Cardiac muscle cell (in vitro differentiated cells and primary cell): ENCODE measurements around the gene GRXCR1. TPM values are rescaled to one million over a fixed set of nuclear protein-coding genes. Genes with fewer than 3 reads are reported as not detected.

Experiments
- DNase-seq, 2 donors: peaks; one replicate each; pipeline versions ENCODE4 v3.0.0 to v3.0.0-alpha.2; 2010 to 2017; ENCODE audit warnings: low read depth in 1 of 2, low spot score in 1 of 2
- H3K27ac ChIP-seq: fragments of 200-600 bp; sonication (generic); 2 replicates; pipeline ENCODE4 v1.5.1; 2016
- H3K27me3 ChIP-seq: fragments of 200-600 bp; sonication (generic); 2 replicates; pipeline ENCODE4 v1.6.0; 2016; ENCODE audit warnings: control low read depth
- H3K36me3 ChIP-seq: fragments of 200-600 bp; sonication (generic); 2 replicates; pipeline ENCODE4 v1.5.1; 2016; ENCODE audit warnings: control low read depth
- H3K4me1 ChIP-seq: fragments of 200-600 bp; sonication (generic); 2 replicates; pipeline ENCODE4 v1.8.1; 2017; ENCODE audit warnings: low read depth, mild to moderate bottlenecking, mixed run types
- H3K4me3 ChIP-seq: fragments of 200-600 bp; sonication (generic); 2 replicates; pipeline ENCODE4 v1.5.1; 2016; ENCODE audit warnings: mild to moderate bottlenecking
- H3K9me3 ChIP-seq: fragments of 200-600 bp; sonication (generic); 2 replicates; pipeline ENCODE4 v1.5.1; 2017; ENCODE audit warnings: low read depth, mild to moderate bottlenecking, control low read depth
- polyA plus RNA-seq: library from polyadenylated mRNA; unstranded; fragments of >200 nt; fragmentation: Nextera tagmentation; extraction: Ambion mirVana; gene quantifications from 2 replicates; pipeline ENCODE4 v1.2.1, GENCODE V29; 2016
- total RNA-seq: library from RNA; depleted of rRNA; stranded (reverse); fragments of >200 nt; gene quantifications from 2 replicates; pipeline ENCODE4 v1.2.3, GENCODE V29; 2016
- TF ChIP-seq, protein P1 (sequence below): IDR thresholded peaks from 2 replicates; pipeline ENCODE4 v1.5.1; 2012; ENCODE audit warnings: low read depth, mild to moderate bottlenecking, low read length

GRXCR1 gene
- total and polyA plus RNA-seq, 2 experiments from 2014 or later, result not detected

DNA sequence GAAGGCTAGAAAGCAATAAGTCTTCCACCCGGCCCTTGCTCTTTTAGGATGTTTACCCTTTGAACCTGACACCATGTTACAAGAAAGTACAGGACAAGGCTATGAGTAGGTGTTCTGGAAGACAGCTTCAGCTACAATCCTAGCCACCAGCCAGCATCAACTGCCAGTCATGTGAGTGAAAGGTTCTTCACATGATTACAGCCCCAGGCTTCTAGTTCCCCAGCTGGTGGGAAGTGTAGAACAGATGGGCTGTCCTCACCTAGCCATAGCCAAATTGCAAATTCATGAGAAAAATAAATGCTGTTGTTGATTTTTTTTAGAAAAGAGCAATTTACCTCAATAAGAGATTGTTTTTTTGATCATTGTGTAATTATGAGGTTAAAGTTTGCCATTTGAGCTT is 60.8 kb downstream of the GRXCR1 start:
- TF ChIP-seq, protein P1, sequence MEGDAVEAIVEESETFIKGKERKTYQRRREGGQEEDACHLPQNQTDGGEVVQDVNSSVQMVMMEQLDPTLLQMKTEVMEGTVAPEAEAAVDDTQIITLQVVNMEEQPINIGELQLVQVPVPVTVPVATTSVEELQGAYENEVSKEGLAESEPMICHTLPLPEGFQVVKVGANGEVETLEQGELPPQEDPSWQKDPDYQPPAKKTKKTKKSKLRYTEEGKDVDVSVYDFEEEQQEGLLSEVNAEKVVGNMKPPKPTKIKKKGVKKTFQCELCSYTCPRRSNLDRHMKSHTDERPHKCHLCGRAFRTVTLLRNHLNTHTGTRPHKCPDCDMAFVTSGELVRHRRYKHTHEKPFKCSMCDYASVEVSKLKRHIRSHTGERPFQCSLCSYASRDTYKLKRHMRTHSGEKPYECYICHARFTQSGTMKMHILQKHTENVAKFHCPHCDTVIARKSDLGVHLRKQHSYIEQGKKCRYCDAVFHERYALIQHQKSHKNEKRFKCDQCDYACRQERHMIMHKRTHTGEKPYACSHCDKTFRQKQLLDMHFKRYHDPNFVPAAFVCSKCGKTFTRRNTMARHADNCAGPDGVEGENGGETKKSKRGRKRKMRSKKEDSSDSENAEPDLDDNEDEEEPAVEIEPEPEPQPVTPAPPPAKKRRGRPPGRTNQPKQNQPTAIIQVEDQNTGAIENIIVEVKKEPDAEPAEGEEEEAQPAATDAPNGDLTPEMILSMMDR, result no peak
- Histone ChIP-seq H3K4me3 (no peak overlapping the region), H3K9me3 (no peaks in the 10 kb centered on the region), H3K27me3 (no peaks in the 10 kb centered on the region), H3K36me3 (no peaks in the 10 kb centered on the region), H3K4me1 (no peaks in the 10 kb centered on the region), H3K27ac (no peak overlapping the region)
- DNase-seq, result no peak

DNA sequence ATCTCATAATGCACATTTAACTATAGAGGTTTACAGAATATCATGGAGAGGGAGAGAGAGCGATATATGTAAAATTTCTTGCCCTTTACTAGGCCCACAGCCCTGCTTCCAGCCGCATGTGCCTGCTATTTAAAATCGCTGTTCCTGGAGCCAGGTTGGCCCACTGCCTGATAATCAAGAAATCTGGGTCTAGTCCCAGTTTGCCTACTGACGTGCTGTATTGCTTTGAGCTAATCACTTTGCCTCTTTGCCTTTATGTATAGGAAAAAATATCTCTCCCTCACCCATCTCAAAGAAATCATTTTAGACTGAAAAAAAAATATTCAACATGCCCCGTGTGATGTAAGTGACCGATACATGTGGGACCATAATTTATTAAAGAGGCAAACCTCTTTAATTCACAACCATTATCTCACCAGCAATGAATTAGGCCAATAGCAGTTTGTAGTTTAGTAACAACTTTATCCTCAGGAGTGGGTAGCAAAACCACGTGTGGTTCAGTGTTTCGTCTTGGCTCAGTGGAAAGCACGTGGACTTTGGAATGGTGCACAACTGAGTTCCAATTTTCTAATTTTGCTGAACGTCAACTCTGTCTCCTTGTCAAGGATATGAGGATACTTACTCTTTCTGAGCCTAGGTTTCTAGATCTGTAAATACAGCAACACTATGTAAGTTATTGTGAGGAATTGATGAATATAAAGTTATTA is 62.6 kb downstream of the GRXCR1 start:
- no peak overlapping the region for H3K4me3 ChIP-seq
- TF ChIP-seq, protein P1, result no peak
- H3K36me3 ChIP-seq, result no peaks in the 10 kb centered on the region
- no peak for DNase-seq
- H3K9me3 ChIP-seq, result no peaks in the 10 kb centered on the region
- no peaks in the 10 kb centered on the region for H3K4me1 ChIP-seq
- no peaks in the 10 kb centered on the region for H3K27me3 ChIP-seq
- H3K27ac ChIP-seq, result no peak overlapping the region

DNA sequence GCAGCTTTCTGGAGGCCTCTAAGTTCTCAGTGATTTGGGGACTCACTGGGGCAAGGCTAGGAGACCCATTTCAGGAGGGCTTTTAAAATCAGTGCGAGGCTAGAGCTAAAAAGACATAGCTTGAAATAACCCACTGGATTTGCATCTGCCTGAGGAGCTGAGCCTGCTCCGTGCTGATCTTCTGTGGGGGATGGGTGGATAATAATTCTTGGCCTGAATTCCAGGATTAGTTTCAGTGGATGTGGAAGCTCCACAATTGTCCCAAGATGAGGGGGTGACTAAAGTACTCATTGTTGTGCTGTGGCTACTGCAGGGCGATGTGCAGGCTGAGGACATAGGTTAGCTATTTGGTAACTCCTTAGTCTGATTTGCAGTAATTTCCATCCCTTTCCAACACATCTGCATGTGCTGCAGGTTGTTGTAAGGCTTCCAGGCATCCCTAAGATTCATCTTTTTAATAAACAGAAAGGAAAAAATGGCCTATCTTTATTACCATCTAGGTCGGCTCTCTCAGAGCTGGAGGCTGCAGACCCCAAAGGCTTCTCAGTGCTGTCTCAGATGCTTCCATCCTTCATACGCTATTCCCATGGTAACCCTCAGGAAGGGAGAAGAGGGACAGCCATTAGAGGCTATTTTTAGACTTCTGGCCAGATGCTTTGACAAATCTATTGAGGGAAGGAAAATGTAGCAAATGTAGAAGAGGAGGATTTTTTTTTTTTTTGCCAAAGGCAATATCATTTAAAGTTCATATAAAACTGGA is 63.4 kb downstream of the GRXCR1 start:
- Histone ChIP-seq H3K27ac (no peak overlapping the region), H3K4me1 (no peaks in the 10 kb centered on the region), H3K9me3 (no peaks in the 10 kb centered on the region), H3K27me3 (no peaks in the 10 kb centered on the region), H3K4me3 (no peak overlapping the region), H3K36me3 (no peaks in the 10 kb centered on the region)
- TF ChIP-seq, protein P1, result no peak
- no peak for DNase-seq

DNA sequence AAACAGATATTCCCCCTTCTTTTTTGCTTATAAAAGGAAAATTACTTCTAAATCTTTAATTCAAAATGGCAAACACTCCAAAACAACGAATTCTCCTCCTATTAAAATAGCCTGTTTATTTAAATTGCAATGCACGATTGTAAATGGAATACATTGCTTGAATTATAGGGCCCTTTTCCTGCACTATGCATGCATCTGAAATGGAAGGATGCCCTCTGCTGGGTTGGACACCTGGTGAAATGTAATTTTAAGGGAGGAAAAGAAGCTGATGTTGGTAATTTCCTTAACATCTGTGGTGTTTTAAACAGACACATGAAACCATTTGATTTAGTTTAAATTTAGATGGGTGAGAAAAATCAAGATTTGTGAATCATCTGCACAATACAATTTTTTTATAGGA is 72.8 kb downstream of the GRXCR1 start:
- TF ChIP-seq, protein P1, result no peak
- H3K27me3 ChIP-seq, result no peaks in the 10 kb centered on the region
- H3K4me1 ChIP-seq, result no peaks in the 10 kb centered on the region
- H3K36me3 ChIP-seq, result no peaks in the 10 kb centered on the region
- H3K27ac ChIP-seq, result no peak overlapping the region
- no peaks in the 10 kb centered on the region for H3K9me3 ChIP-seq
- no peak overlapping the region for H3K4me3 ChIP-seq
- peak in 1 of 2 donors; percentile 12 for DNase-seq

GRCh38 chr4:42985976-42986375 is 93.5 kb downstream of the GRXCR1 start:
- DNase-seq, result no peak
- no peaks in the 10 kb centered on the region for H3K4me1 ChIP-seq
- H3K36me3 ChIP-seq, result no peaks in the 10 kb centered on the region
- no peak overlapping the region for H3K4me3 ChIP-seq
- no peak overlapping the region for H3K27ac ChIP-seq
- H3K9me3 ChIP-seq, result no peaks in the 10 kb centered on the region
- no peaks in the 10 kb centered on the region for H3K27me3 ChIP-seq
- TF ChIP-seq, protein P1, result no peak
